Glomerular visceral epithelial cell (primary cell): ENCODE data around the gene TOMM22.

Experiments used
- DNase-seq: peaks from one replicate; pipeline ENCODE4 v3.0.0-alpha.2; 2016; ENCODE audit errors: extremely low spot score

Gene TOMM22

DNA sequence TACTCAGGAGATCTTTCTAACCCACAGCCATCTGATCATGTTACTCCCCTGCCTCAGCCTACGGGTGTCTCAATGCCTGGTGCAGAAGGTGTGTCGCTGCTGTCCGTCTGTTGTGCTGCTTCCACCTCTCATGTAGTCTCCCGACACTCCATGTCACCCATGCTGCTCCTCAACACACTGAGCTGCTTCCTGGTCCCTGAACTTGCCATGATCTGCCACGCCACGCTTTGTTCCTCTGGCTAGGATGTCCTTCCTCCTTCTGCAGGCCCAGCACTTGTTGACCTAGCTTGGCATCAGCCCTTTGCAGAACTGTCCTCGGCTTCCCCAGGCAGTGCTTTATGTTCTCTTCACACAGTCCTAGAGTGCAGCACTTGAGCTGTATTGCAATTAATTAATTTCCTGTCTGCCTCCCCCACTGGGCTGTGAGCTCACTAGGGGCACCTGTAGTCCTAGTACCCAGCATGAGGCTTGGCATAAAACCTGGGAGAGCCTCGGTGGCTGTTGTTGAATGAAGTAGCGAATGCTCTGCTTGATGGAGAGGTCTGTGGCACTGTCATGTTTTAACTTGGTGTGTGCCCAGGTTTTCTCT lies 33.5 kb downstream of the TOMM22 start:
- no peak for DNase-seq

DNA sequence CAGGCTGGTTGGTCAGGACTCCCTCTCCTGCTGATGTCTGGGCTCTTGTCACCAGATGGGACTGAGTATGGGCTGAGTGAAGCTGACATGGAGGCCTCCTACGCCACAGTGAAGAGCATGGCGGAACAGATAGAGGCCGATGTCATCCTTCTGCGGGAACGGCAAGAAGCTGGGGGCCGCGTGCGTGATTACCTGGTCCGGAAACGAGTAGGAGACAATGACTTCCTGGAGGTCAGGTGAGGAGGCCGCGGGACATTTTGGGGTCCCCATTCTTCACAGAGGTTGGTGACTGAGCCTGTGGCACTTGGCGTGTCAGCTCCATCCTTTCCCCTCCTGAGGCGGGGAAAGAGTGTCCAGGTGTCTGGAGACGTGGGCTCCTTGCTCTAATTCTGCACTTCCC lies 34.1 kb downstream of the TOMM22 start:
- no peak for DNase-seq

DNA sequence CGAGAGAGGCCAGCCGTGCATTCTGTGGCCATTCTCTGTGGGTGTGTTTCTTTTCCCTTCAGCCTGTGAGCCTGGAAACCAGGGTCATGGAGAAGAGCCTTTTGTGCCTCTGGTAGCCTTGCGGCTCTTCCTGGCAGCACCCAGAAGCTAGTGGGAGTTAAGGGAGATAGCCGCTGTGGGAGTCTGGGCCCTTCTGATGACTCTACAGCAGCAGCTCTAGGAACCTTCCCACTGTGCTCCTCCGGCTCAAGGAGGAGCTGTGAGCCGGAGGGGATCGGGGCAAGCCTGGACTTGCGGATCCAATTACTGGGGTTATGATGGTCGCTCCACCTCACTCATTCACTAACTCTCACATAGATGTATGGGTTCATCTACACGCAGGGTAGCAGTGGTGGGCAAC lies 34.5 kb downstream of the TOMM22 start:
- no peak for DNase-seq

DNA sequence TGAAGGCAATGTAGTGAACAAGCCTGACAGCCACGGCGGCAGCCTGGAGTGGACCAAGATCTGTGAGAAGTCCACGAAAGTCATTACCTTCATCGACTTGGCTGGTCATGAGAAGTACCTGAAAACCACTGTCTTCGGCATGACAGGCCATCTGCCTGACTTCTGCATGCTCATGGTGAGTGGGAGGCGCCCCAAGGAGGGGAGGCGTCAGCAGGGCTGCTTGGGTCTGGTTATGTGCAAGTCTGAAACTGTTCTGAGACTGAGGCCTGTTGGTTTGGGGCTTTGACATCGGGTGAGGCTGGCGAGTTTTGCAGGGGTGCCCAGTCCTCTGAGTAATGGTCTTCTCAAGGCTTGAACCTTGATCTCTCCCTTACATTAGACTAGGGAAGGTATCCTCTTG lies 35.1 kb downstream of the TOMM22 start:
- DNase-seq, result no peak

DNA sequence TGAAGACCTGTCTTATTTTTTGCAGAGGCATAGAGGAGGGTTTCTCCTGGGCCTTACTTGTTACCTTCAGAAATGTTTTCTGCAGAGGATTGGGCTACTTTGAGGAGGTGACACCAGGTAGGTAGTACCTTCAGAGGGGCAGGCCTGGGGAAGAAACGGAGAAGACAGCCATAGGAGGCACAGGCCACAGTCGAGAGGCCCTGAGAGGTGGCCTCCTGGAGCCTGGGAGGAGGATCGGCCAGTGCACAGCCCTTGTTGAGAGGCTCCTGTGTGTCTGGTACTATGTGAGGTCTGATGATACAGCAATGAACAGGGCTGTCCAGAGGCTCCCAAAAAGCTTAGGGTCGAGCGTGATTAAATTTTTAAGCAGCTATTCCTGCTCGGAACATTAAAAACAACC lies 35.5 kb downstream of the TOMM22 start:
- DNase-seq, result no peak

DNA sequence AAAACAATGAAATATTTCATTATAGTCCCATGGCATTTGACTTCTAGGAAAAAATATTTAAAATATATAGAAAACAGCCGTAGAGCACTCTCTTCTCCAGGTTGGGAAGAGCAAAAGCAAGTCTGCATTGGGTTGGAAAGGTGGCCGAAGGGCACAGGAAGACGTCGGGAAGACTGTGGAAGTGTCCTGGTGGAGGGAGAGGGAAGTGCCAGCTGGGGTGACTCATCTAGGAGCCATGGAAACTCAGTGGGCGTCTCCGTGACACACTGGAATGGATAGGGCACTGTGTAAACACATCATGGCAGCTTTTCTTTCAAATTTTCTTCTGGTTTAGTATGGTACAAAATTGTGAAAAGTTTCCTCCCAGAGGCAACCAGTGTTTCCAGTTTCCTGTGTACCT lies 36.7 kb downstream of the TOMM22 start:
- DNase-seq, result peak; percentile 76

DNA sequence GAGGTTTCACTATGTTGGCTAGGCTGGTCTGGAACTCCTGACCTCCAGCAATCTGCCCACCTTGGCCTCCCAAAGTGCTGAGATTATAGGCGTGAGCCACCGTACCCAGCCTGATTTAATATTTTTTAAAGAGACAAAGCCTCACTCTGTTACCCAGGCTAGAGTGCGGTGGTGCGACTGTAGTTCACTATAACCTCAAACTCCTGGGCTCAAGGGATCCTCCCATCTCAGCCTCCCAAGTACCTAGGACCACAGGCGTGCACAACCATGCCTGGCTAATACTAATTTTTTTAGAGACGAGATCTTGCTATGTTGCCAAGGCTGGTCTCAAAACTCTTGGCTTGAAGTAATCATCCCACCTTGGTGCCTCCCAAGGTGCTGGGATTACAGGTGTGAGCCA lies 37.4 kb downstream of the TOMM22 start:
- DNase-seq, result no peak

DNA sequence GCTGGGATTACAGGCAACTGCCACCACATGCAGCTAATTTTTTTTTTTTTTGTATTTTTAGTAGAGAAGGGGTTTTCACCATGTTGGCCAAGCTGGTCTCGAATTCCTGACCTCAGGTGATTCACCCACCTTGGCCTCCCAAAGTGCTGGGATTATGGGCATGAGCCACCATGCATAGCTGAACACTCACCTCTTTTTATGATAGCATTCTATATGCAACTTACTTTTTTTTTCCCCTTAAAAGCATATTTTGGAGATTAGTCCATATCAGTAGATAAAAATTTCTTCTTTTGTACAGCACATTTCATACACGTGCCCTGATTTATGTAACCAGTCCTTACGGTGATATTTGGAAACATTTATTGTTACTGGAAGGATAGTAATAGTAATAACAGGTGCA lies 38.6 kb downstream of the TOMM22 start:
- no peak for DNase-seq

DNA sequence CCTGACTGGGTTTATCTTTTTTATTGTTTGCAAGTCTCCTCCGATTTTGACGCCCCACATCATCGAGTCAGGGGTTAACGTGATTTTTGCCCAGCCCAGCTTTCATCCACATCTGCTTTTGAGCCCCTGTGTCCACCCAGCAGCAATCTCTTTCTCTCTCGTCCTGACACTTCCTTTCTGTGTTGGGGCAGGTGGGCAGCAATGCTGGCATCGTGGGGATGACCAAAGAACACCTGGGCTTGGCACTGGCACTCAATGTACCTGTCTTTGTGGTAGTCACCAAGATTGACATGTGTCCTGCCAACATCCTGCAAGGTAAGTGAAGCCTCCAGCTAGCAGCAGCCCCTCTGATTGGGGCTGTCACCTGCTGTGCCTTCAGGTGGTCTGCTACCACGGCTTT lies 39.8 kb downstream of the TOMM22 start:
- no peak for DNase-seq

DNA sequence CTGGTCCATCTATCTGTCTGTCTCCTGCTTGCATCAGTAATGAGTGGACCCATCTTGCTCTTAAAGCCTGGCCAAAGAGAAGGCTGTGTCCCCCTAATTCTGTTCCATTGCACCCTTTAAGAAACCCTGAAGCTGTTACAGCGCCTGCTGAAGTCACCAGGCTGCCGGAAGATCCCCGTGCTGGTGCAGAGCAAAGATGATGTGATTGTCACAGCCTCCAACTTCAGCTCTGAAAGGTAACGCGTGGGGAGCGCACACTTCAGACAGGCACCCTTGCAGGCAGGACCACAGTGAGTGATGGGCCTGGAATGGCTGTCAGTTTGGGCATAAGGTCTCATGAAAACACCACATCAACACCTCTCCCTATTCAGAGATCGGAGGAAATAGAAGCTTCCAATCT lies 42.4 kb downstream of the TOMM22 start:
- no peak for DNase-seq

DNA sequence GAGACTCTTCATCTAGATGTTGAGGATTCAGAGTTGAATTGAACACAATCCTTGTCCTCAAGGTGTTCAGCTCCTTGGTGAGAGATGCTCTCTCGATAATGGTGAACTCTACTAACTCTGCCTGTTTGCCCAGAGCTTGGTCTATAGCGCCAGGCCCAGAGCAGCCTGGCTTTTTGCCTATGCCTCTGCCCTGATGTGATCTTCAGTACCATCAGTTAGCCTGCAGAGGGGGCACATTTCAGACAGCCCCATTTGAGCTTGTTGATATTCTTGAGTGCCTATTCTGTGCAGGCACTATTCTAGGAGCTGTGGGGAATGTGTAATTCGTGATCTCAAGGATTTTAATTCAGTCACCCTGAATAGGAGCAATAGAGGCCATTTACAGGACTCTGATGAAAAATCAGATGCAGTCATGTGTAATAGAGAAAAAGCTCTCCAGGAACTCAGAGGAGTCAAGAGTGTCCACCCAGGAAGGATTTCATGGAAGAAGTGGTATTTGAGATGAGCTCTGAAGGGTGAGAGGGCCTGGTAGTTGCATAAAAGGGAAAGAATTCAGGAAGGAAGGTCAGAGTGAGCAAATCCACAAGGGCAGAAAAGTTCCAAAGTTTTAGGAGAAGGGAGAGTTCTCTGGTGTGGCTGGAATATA lies 43.3 kb downstream of the TOMM22 start:
- no peak for DNase-seq

DNA sequence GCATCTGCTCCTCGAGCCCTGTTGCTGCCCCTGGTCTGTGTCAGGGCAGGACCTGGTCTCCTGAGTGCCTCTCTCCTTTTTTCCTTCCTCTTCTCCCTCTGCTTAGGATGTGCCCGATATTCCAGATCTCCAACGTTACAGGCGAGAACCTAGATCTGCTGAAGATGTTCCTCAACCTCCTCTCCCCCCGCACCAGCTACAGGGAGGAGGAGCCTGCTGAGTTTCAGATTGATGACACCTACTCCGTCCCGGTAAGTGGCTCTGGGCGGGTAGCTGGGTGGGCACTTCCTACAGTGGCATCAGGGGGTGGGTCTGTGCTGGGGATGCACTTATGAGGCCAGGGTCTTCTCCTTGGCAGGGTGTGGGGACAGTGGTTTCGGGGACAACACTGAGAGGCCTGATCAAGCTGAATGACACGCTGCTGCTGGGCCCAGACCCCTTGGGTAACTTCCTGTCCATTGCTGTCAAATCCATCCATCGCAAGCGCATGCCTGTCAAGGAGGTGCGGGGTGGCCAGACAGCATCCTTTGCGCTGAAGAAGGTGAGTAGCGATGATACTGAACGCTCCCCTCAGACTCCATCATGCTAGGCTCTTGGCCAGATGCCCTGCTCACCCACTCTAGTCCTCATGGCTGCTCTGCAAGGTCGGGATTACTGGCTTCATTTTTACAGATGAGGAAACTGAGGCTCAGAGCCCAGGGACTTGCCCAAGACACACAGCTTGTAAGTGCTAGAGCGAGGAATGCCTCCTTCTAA lies 44.3 kb downstream of the TOMM22 start:
- DNase-seq, result no peak

DNA sequence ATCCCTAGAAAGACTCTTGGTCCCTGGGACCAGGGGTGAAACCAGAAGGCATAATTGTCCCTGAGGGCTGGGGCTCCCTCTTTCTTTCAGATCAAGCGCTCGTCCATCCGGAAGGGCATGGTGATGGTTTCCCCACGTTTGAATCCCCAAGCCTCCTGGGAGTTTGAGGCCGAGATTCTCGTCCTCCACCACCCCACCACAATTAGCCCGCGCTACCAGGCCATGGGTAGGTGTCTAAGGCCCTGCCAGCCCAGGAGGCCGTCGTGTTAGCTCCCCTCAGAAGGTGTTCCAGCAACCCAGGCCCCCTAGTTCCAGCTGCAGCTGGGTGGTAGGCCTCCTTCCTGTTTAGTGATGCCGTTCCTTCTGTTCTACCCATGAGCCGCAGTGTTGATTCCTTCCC lies 45.4 kb downstream of the TOMM22 start:
- DNase-seq, result no peak

DNA sequence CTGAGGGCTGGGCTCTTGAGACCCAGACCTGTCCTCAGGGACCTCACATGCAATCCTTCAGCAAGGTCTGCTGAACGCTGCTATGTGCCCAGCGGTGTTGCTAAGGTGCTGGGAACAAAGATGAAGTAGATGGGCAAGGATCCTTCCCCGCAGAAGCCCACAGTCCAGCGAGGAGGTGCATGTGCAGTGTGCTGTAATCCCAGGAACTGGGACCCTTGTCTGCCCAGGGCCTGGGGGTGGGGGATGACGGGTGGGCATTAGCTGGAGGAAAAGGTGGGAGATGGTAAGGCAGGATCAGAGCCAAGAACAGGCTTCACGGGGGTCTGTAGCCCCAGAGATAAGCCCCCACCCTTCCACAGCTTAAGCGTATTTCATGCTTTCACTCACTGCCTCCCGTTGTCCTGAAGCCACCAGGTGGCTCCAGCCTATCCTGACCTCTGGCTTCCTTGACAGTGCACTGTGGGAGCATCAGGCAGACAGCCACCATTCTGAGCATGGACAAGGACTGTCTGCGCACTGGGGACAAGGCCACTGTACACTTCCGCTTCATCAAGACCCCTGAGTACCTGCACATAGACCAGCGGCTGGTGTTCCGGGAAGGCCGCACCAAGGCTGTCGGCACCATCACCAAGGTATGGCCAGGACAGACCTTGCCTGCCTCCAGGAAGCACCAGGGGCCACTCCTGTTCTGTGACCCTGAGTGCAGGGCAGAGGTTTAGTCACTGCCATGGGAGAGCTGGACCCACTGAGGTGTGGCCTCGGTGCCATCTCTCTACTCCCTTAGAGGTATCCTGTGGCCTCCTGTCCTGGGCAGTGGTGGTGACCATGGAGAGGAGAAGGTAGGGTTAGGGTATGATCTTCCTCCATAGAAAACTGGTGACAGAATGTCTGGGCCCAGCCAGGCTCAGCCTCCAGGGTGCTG lies 46.0 kb downstream of the TOMM22 start:
- DNase-seq, result no peak

DNA sequence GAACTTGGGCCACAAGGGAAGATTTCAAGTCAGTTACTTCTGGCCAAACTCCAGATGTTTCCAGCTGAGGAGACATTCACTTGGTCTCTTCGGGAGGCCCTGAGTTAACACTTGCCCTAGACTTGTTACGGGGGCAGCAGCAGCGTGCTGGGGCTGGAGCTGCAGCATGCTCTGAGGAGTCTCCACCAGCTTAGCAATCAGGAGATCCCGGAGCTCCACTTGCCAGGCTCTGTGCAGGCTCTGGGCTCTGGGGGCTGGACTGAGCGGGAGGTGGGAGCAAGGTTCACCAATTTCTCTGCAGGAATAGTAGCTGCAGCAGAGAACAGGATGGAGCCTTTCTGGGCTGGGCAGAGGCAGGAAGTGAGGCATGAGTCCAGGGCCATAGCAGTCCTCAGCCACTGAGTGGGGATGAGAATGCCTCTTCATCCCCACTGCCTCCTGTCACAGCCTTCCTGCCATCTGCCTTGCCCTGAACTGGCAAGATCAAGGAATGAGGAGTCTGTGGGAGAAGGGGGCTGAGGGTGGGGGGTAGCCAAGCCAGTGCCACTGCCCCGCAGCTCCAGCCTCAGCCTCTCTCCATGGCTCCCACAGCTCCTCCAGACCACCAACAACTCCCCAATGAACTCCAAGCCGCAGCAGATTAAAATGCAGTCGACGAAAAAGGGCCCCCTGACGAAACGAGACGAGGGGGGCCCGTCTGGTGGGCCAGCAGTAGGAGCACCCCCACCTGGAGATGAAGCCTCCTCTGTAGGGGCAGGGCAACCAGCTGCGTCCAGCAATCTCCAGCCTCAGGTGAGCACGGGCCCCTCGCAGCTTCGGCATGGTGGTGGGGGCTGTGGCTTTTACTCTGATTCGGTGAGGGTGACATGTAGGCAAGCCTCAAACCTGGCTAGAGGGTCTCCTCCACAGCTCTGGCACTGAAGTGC lies 47.4 kb downstream of the TOMM22 start:
- no peak for DNase-seq

DNA sequence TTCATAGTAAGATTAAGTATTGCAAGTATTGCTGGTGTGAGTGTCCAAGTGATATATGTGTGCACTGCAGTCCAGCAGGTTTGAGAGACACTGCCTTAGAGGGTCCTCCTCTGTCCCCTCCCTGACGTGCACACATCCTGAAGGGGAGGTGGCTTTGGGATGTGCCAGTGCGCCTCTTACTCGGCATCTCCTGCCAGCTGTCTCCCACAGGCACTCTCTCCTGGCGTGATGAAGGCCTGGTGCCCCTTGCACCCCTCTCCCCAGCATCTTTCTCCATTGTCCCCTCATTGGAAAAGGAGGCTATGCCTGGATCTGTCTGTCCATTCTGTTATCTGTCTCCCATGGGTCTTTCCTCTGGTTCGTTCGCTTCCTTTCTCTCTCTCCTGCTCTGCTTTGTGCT lies 48.2 kb downstream of the TOMM22 start:
- no peak for DNase-seq

DNA sequence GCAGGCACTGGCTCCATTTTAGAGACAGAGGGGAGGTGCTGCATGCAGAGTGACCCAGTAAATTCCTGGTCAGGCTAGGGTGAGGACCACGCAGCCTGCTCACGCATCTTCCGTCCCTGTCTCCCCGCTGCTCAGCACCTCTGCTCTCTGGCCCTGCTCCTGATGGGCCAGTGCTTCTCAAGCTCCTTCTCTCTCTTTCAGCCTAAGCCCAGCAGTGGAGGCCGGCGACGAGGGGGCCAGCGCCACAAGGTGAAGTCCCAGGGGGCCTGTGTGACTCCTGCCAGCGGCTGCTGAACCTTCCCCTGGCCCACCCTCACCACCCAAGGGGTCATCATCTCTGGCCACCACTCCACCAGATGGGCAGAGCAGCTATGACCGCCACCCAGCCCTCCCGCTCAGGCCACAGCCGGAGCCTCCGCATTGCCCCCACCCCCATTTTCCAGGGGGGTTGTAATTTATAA lies 48.7 kb downstream of the TOMM22 start:
- DNase-seq, result no peak

DNA sequence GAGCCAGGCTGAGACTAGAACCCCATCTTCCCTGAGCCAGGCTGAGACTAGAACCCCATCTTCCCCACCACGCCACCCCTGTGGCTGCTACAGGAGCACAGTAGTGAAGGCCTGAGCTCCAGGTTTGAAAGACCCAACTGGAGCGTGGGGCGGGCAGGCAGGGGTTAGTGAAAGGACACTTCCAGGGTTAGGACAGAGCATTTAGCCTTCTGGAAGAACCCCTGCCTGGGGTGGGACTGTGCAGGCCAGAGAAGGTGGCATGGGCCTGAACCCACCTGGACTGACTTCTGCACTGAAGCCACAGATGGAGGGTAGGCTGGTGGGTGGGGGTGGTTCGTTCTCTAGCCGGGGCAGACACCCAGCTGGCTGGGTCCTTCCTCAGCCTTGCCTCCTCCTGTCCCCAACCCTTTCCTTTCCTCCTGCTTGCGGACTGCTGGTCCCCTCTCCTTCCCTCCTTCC lies 50.0 kb downstream of the TOMM22 start:
- DNase-seq, result no peak

DNA sequence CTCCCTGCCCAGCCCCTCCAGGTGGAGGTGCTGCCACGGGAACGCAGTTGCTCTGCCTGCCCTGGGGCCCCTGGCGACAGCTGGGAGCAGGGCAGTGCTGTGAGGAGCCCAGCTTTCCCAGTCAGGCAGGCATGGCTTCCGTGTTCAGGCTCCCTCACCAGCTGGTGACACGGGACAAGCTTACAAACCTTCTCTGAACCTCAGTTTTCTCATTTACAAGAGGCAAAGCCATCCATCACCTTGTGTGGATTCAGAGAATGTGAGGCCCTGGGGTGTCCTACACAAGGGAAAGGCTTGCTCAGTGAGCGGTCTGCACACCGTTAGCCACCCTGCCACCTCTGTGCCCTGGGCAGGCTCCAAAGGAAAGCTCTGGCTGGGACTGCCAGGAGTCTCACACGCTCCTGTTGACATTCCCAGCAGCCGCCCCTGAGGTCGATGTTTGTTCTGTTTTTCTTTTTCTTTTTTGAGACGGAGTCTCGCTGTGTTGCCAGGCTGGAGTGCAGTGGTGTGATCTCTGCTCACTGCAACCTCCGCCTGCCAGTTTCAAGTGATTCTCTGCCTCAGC lies 50.6 kb downstream of the TOMM22 start:
- no peak for DNase-seq

DNA sequence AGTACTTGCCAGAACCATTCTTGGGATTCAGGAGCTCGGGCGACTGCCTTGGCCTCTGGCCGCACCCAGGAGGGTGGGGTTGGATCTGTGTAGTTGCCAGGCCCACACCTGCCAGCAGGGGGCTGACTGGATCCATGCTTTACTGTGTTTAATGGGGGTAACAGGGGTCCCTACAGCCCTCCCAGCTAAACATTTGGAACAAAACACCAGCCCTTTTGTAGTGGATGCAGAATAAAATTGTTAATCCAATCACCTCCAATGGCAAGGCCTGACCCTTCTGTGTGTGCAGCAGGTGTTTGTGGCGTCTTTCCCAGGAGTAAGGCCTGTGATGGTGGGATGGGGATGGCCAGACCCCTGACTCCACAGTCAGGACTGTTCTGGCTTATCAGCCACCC lies 51.6 kb downstream of the TOMM22 start:
- DNase-seq, result peak; percentile 20
